OCI-LY7 (cell line): ENCODE data around the gene ALOX5. TPM values are rescaled to one million over a fixed set of nuclear protein-coding genes. Genes with fewer than 3 reads are reported as not detected.
A peak's percentile ranks its signal among the peaks of the same experiment; 100 is the strongest.

Experiments used
- BruUV-seq: library from RNA; stranded (reverse); fragments of 400-500 nt; replicated peaks from 2 replicates; lab custom pipeline; 2021; lab: Mats Ljungman, UMichigan
- CTCF ChIA-PET: fragments of 300-600 bp; sonication (Branson Sonifier 250); formaldehyde crosslinking; loops from one replicate; lab custom pipeline; 2022; ENCODE audit warnings: antibody characterized with exemption; ENCODE audit not compliant: unreplicated experiment; lab: Charles Lee
- POLR2A ChIA-PET: fragments of 300-600 bp; sonication (Branson Sonifier 250); formaldehyde crosslinking; loops from one replicate; lab custom pipeline; 2022; ENCODE audit warnings: antibody characterized with exemption; lab: Charles Lee
- DNase-seq: peaks from one replicate; pipeline ENCODE4 v3.0.0-alpha.2; 2015; ENCODE audit warnings: low spot score
- H2AFZ ChIP-seq: fragments of 200-600 bp; sonication (generic), shearing (Covaris generic); 2 replicates; pipeline ENCODE4 v1.6.1; 2014; ENCODE audit warnings: mild to moderate bottlenecking, antibody characterized with exemption, low read length, moderate library complexity
- H3K27ac ChIP-seq: fragments of 200-600 bp; sonication (generic); 2 replicates; pipeline ENCODE4 v1.5.1; 2014; ENCODE audit warnings: mixed run types, low read depth, mild to moderate bottlenecking, moderate library complexity, low read length, inconsistent platforms; ENCODE audit not compliant: poor library complexity, severe bottlenecking
- H3K36me3 ChIP-seq: fragments of 200-600 bp; sonication (generic); 2 replicates; pipeline ENCODE4 v1.6.1; 2014; ENCODE audit warnings: mild to moderate bottlenecking, antibody characterized with exemption, low read length, moderate library complexity, mixed read lengths; ENCODE audit not compliant: insufficient read depth
- H3K4me1 ChIP-seq: fragments of 200-600 bp; sonication (generic); 2 replicates; pipeline ENCODE4 v1.5.1; 2014; ENCODE audit warnings: mild to moderate bottlenecking, low read length; ENCODE audit not compliant: insufficient read depth, poor library complexity, severe bottlenecking
- H3K4me2 ChIP-seq: fragments of 200-600 bp; sonication (generic); 2 replicates; pipeline ENCODE4 v1.6.1; 2014; ENCODE audit warnings: mild to moderate bottlenecking, low read length
- H3K4me3 ChIP-seq: fragments of 200-600 bp; sonication (generic); 2 replicates; pipeline ENCODE4 v1.5.1; 2014; ENCODE audit warnings: mild to moderate bottlenecking, low read depth, low read length; ENCODE audit not compliant: poor library complexity, severe bottlenecking
- H3K79me2 ChIP-seq: fragments of 200-600 bp; sonication (generic); 2 replicates; pipeline ENCODE4 v1.6.1; 2016; ENCODE audit warnings: low read depth, mild to moderate bottlenecking, low read length, moderate library complexity, mixed read lengths; ENCODE audit not compliant: insufficient read depth
- H3K9me2 ChIP-seq: fragments of 200-600 bp; sonication (generic); 2 replicates; pipeline ENCODE4 v1.6.1; 2016; ENCODE audit warnings: mild to moderate bottlenecking, low read length, mixed read lengths; ENCODE audit not compliant: insufficient read depth
- H3K9me3 ChIP-seq: fragments of 200-600 bp; sonication (generic); 2 replicates; pipeline ENCODE4 v1.6.1; 2014; ENCODE audit warnings: mild to moderate bottlenecking, mixed run types, low read length, mixed read lengths
- H4K20me1 ChIP-seq: fragments of 200-600 bp; sonication (generic); 2 replicates; pipeline ENCODE4 v1.6.1; 2014; ENCODE audit warnings: mild to moderate bottlenecking, antibody characterized with exemption, low read length, moderate library complexity, mixed read lengths; ENCODE audit not compliant: insufficient read depth
- CTCF ChIP-seq: fragments of 200-600 bp; sonication (generic); conservative IDR thresholded peaks from 2 replicates; pipeline ENCODE4 v1.5.1; 2014; ENCODE audit warnings: mild to moderate bottlenecking, antibody characterized with exemption, low read length, moderate library complexity, mixed read lengths
- EZH2phosphoT487 ChIP-seq: fragments of 200-600 bp; sonication (generic); IDR thresholded peaks from 2 replicates; pipeline ENCODE4 v1.6.1; 2018; ENCODE audit warnings: low read depth, borderline replicate concordance, mild to moderate bottlenecking, mixed run types, antibody characterized with exemption, low read length, moderate library complexity, mixed read lengths
- intact Hi-C: fragments of 100-400 bp; cut with micrococcal nuclease; formaldehyde crosslinking; loops from one replicate; pipeline ENCODE4 v1.10.0; 2022; ENCODE audit not compliant: unreplicated experiment
- total RNA-seq, 2 experiments: library from RNA; depleted of rRNA in 1 of 2; stranded (reverse); fragments of >200 nt in 1 of 2; shearing (Covaris generic) in 1 of 2; gene quantifications; 2 replicates each; pipeline ENCODE4 v1.2.3, GENCODE V29; 2014 to 2022

The ALOX5 gene
- total RNA-seq, 2 experiments from 2014 or later = 139 to 164 TPM

- no peaks in the 10 kb centered on the region; the same call in 1 of the 2 replicates for H3K79me2 ChIP-seq
- peak; percentile 58 for DNase-seq
- H3K27ac ChIP-seq = no peak overlapping the region
- H3K9me3 ChIP-seq = no peaks in the 10 kb centered on the region
- BruUV-seq = no TSS peak
- H3K4me2 ChIP-seq = peak overlapping the region; percentile 35; the same call in 1 of the 2 replicates
- H3K36me3 ChIP-seq = peaks cover 13% of the 10 kb centered on the region
- ChIA-PET CTCF (no interaction called here), POLR2A (no interaction called here)
- peak overlapping the region; percentile 3; the same call in 1 of the 2 replicates for H2AFZ ChIP-seq
- no peaks in the 10 kb centered on the region for H4K20me1 ChIP-seq
- intact Hi-C loops = no loop called here
- H3K4me1 ChIP-seq = peaks cover 21% of the 10 kb centered on the region
- no peaks in the 10 kb centered on the region for H3K9me2 ChIP-seq
- TF ChIP-seq EZH2phosphoT487 (no peak), CTCF (no peak)
- H3K4me3 ChIP-seq = no peak overlapping the region
Measured at GRCh38 chr10:45470098-45471012, 96.3 kb downstream of the ALOX5 start.

GRCh38 chr10:45471059-45471458, 97.0 kb downstream of the ALOX5 start:
- H3K4me2 ChIP-seq = no peak overlapping the region
- no peak overlapping the region for H3K27ac ChIP-seq
- 0 out of 2 replicates have a peak, but pooled peaks cover under 1% of the 10 kb centered on the region for H3K9me3 ChIP-seq
- no peaks in the 10 kb centered on the region; the same call in 1 of the 2 replicates for H3K79me2 ChIP-seq
- ChIA-PET CTCF (no interaction called here), POLR2A (no interaction called here)
- H3K9me2 ChIP-seq = no peaks in the 10 kb centered on the region
- intact Hi-C loops = no loop called here
- no peak for DNase-seq
- no peak for TF ChIP-seq CTCF
- TF ChIP-seq EZH2phosphoT487 = no peak
- H3K4me1 ChIP-seq = peaks cover 14% of the 10 kb centered on the region
- H2AFZ ChIP-seq = no peak overlapping the region
- H3K36me3 ChIP-seq = peaks cover 17% of the 10 kb centered on the region
- H3K4me3 ChIP-seq = no peak overlapping the region
- no peaks in the 10 kb centered on the region for H4K20me1 ChIP-seq
- no TSS peak for BruUV-seq
